OCI-LY3 (cell line): ENCODE results near the gene LPXN.

Experiments
- H2AFZ ChIP-seq: fragments of 200-600, 300-600 bp; shearing (Covaris generic); 2 replicates; pipeline ENCODE4 v1.6.0; 2014; ENCODE audit warnings: antibody characterized with exemption, low read depth, low read length
- H3K27ac ChIP-seq: fragments of 200-600, 300-600 bp; sonication (generic); 2 replicates; pipeline ENCODE4 v1.5.1; 2014; ENCODE audit warnings: mild to moderate bottlenecking, low read length, moderate library complexity, mixed read lengths
- H3K27me3 ChIP-seq: fragments of 200-600, 300-600 bp; sonication (generic); 2 replicates; pipeline ENCODE4 v1.6.1; 2014; ENCODE audit warnings: low read depth, low read length, mixed read lengths
- H3K36me3 ChIP-seq: fragments of 200-600, 300-600 bp; sonication (generic); replicated peaks from 2 replicates; pipeline ENCODE3; 2014; ENCODE audit warnings: low read depth, low read length, mixed read lengths
- H3K4me1 ChIP-seq: fragments of 300-600, 200-600 bp; sonication (generic); 2 replicates; pipeline ENCODE4 v1.6.1; 2014; ENCODE audit warnings: low read length, mixed read lengths
- H3K4me2 ChIP-seq: fragments of 200-600, 300-600 bp; sonication (generic); 2 replicates; pipeline ENCODE4 v1.6.1; 2014; ENCODE audit warnings: low read length, mixed read lengths
- H3K4me3 ChIP-seq: fragments of 300-600, 200-600 bp; sonication (generic); 2 replicates; pipeline ENCODE4 v1.5.1; 2014; ENCODE audit warnings: antibody characterized with exemption, mild to moderate bottlenecking, low read length, moderate library complexity
- H3K79me2 ChIP-seq: fragments of 300-600, 200-600 bp; shearing (Covaris generic); 2 replicates; pipeline ENCODE4 v1.6.1; 2014; ENCODE audit warnings: mild to moderate bottlenecking, low read length, mixed read lengths
- H3K9ac ChIP-seq: fragments of 300-600, 200-600 bp; shearing (Covaris generic); 2 replicates; pipeline ENCODE4 v1.6.0; 2014; ENCODE audit warnings: mild to moderate bottlenecking, low read length, moderate library complexity
- H3K9me3 ChIP-seq: fragments of 200-600, 300-600 bp; shearing (Covaris generic); 2 replicates; pipeline ENCODE4 v1.6.1; 2014; ENCODE audit warnings: low read length, mixed read lengths; ENCODE audit not compliant: insufficient read depth
- H4K20me1 ChIP-seq: fragments of 200-600, 300-600 bp; sonication (generic); 2 replicates; pipeline ENCODE4 v1.6.1; 2016; ENCODE audit warnings: low read length, mixed read lengths; ENCODE audit not compliant: insufficient read depth
- EZH2phosphoT487 ChIP-seq: fragments of 200-600 bp; shearing (Covaris generic); IDR thresholded peaks from 2 replicates; pipeline ENCODE4 v1.6.1; 2018; ENCODE audit warnings: antibody characterized with exemption, mixed run types, low read depth
- TF ChIP-seq, protein P1 (sequence below): fragments of 200-600, 300-600 bp; sonication (generic); IDR thresholded peaks from 2 replicates; pipeline ENCODE4 v1.5.1; 2014; ENCODE audit warnings: antibody characterized with exemption, low read length, low read depth

Gene LPXN

DNA sequence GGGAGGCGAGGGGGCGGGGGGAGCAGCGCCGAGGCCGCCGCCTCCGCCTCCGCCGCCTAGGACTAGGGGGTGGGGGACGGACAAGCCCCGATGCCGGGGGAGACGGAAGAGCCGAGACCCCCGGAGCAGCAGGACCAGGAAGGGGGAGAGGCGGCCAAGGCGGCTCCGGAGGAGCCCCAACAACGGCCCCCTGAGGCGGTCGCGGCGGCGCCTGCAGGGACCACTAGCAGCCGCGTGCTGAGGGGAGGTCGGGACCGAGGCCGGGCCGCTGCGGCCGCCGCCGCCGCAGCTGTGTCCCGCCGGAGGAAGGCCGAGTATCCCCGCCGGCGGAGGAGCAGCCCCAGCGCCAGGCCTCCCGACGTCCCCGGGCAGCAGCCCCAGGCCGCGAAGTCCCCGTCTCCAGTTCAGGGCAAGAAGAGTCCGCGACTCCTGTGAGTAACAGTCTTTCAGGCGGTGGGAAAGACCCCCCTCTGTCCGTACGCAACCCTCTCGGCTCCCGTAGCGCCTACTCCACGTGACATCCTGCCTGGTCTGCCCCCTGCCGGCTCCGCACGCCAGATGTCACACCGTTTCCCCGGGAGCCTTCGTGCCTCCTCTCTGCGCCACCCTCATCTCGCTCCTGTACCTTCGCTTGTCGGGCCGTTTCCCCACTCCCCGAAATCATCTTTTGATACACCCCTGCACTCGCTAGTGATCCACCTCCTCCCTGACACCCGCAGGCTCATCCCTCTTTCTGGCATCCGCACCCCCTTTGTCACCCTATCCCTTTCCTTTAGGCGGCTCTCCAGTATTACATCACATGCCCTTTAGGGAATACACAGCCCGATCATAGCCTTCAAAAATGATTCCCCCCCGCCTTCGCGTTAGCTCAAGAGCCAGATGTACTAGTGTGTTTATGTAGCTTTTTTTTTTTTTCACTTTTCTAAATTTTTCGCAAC is 3.8 kb upstream of the LPXN start:
- Histone ChIP-seq H3K79me2 (peaks cover 77% of the 10 kb centered on the region), H2AFZ (no peak overlapping the region), H3K36me3 (peaks cover 9% of the 10 kb centered on the region), H3K4me2 (peak overlapping the region; percentile 80), H3K9me3 (no peaks in the 10 kb centered on the region), H3K4me1 (peaks cover 55% of the 10 kb centered on the region), H3K27ac (peak overlapping the region; percentile 87), H3K27me3 (no peaks in the 10 kb centered on the region), H4K20me1 (peaks cover 47% of the 10 kb centered on the region), H3K4me3 (peak overlapping the region; percentile 85), H3K9ac (peak overlapping the region; percentile 98)
- TF ChIP-seq, protein P1, sequence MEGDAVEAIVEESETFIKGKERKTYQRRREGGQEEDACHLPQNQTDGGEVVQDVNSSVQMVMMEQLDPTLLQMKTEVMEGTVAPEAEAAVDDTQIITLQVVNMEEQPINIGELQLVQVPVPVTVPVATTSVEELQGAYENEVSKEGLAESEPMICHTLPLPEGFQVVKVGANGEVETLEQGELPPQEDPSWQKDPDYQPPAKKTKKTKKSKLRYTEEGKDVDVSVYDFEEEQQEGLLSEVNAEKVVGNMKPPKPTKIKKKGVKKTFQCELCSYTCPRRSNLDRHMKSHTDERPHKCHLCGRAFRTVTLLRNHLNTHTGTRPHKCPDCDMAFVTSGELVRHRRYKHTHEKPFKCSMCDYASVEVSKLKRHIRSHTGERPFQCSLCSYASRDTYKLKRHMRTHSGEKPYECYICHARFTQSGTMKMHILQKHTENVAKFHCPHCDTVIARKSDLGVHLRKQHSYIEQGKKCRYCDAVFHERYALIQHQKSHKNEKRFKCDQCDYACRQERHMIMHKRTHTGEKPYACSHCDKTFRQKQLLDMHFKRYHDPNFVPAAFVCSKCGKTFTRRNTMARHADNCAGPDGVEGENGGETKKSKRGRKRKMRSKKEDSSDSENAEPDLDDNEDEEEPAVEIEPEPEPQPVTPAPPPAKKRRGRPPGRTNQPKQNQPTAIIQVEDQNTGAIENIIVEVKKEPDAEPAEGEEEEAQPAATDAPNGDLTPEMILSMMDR: peak; percentile 67
- no peak for TF ChIP-seq EZH2phosphoT487

DNA sequence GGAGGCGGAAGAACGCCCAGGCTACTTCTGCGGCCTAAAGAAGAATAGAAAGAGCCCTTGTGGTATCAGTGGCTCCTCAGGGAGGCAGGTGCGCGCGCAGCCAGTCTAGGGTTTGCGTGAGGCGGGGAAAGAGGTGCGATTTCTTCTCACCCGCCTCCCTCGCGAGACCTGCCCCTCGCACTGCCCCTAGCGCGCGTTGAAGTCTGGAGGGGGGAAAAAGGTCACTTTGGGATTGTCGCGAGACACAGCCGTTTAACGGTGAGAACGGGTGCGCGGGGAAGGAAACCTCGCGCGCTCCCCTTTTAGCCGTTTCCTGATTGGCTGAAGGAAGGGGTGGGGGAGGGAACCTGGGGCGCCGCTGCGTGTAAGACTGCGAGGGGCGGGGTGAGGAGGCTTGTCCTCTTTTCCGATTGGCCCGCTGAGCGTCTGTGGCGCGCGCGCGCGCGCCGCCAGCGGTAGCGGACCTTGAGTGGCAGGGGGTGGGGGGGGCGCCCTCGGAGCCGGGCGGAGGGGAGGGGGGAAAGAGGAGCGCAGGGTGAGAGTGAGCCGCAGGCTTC is 3.1 kb upstream of the LPXN start, which contains the start of gene ZFP91:
Gene ZFP91, plus strand, starts transcription at position 429 of the 557 bp plus-strand sequence. CDS start 219 bp downstream, outside the sequence.
- Histone ChIP-seq H3K36me3 (peaks cover 9% of the 10 kb centered on the region), H3K27ac (peak within 1 kb of the TSS; percentile 94), H3K4me1 (peaks cover 59% of the 10 kb centered on the region), H3K4me3 (peak within 1 kb of the TSS; percentile 85), H3K27me3 (no peaks in the 10 kb centered on the region), H3K9me3 (no peaks in the 10 kb centered on the region), H2AFZ (peak within 1 kb of the TSS; percentile 62), H3K4me2 (peak within 1 kb of the TSS; percentile 92), H4K20me1 (peaks cover 41% of the 10 kb centered on the region), H3K79me2 (peaks cover 76% of the 10 kb centered on the region), H3K9ac (peak within 1 kb of the TSS; percentile 98)
- TF ChIP-seq, protein P1: no peak
- TF ChIP-seq EZH2phosphoT487: no peak

DNA sequence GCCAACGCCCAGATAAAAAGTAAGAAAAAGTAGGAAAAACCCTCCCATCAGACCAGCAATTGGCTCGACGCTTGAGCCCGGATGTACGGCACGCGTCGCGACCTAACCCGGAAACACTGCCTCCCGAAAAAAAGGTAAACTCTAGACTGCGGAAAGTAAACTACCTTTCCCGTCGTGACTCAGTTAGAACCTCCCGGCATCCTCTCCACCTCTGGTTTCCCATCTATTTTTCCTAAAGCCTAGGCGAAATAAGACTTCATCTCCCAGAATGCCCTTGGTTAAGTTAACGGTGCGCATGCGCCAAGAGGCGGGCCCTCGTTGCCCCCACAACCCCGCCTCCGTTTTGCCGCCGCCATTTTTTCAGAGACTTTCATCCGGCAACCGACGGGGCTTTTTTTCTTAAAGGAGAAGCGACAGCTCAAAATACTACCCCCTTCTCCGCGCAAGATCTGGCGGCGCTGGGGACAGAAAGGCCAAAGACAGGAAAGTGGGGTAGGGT is 2.5 kb upstream of the LPXN start:
- Histone ChIP-seq H3K4me1 (peaks cover 59% of the 10 kb centered on the region), H2AFZ (peak overlapping the region; percentile 62)

More for the DNA sequence above, 2.5 kb upstream of the LPXN start:
- Histone ChIP-seq H4K20me1 (peaks cover 36% of the 10 kb centered on the region), H3K27ac (peak overlapping the region; percentile 94), H3K9me3 (no peaks in the 10 kb centered on the region), H3K36me3 (peaks cover 9% of the 10 kb centered on the region), H3K9ac (peak overlapping the region; percentile 95), H3K79me2 (peaks cover 71% of the 10 kb centered on the region), H3K27me3 (no peaks in the 10 kb centered on the region), H3K4me2 (peak overlapping the region; percentile 92), H3K4me3 (peak overlapping the region; percentile 75)
- TF ChIP-seq, protein P1: no peak
- no peak for TF ChIP-seq EZH2phosphoT487
